Spleen (tissue), 7 donors: ENCODE data around the gene ARID3B.

Experiments used
- POLR2AphosphoS5 ChIP-seq, 3 donors: sonication (generic); formaldehyde crosslinking; IDR thresholded peaks; one replicate each; pipeline ENCODE4 v1.5.1; 2017; ENCODE audit warnings: antibody characterized with exemption in 3 of 3
- TF ChIP-seq, protein P1 (sequence below), 11 experiments: fragments of 200-600 bp in 7 of 11; fragments of 450-650 bp in 4 of 11; sonication (generic) in 4 of 11; IDR thresholded peaks in 8 of 11; conservative IDR thresholded peaks in 3 of 11; 1 replicate in 7 of 11; 2 replicates in 4 of 11; pipeline versions ENCODE4 v1.4.0 to v1.8.0; 2016 to 2021; ENCODE audit warnings: antibody characterized with exemption in 11 of 11, inconsistent platforms in 4 of 11, mild to moderate bottlenecking in 1 of 11
- donor health status: DM: no; HTN: no; CAD: no; lungs with moderate emphysema.
- donor health status: DM: no; HTN: no; CAD: no.
- donor health status: DM: no; HTN: no; CAD: no.

DNA sequence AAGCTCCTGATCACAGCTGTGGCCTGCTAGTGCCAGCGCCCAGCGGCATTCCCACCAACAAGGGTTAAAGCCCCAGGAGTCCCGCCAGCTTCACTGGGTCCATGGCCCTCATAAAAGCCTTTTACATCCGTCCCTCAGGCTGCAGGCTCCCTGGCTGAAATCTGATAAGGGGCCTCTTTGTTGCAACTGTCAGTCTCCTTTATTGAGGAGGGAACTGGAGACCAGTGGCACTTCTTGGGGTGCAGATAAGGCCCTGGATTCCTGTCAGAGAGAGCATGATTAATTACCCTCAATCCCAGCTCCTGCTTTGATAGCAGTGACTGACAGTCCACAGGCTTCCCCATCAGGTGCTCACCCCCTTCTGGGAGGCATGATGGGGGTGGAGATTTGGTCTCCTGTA lies 43.8 kb downstream of the ARID3B start:
- TF ChIP-seq, protein P1, sequence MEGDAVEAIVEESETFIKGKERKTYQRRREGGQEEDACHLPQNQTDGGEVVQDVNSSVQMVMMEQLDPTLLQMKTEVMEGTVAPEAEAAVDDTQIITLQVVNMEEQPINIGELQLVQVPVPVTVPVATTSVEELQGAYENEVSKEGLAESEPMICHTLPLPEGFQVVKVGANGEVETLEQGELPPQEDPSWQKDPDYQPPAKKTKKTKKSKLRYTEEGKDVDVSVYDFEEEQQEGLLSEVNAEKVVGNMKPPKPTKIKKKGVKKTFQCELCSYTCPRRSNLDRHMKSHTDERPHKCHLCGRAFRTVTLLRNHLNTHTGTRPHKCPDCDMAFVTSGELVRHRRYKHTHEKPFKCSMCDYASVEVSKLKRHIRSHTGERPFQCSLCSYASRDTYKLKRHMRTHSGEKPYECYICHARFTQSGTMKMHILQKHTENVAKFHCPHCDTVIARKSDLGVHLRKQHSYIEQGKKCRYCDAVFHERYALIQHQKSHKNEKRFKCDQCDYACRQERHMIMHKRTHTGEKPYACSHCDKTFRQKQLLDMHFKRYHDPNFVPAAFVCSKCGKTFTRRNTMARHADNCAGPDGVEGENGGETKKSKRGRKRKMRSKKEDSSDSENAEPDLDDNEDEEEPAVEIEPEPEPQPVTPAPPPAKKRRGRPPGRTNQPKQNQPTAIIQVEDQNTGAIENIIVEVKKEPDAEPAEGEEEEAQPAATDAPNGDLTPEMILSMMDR (IDR thresholded peaks at IDR 0.05 in 8 of 11, conservative IDR thresholded peaks at IDR 0.05 in 3 of 11) = no peak
- no peak for TF ChIP-seq POLR2AphosphoS5 (IDR thresholded peaks at IDR 0.05)
